ENCODE results near the gene EIF3D. TPM values are rescaled to one million over a fixed set of nuclear protein-coding genes. Genes with fewer than 3 reads are reported as not detected.

EIF3D gene
- total and polyA plus RNA-seq, 2 of the 8 experiments (the other 6 are each of a cell fraction or from before 2014, with no cell fraction given) = 195 to 408 TPM

DNA sequence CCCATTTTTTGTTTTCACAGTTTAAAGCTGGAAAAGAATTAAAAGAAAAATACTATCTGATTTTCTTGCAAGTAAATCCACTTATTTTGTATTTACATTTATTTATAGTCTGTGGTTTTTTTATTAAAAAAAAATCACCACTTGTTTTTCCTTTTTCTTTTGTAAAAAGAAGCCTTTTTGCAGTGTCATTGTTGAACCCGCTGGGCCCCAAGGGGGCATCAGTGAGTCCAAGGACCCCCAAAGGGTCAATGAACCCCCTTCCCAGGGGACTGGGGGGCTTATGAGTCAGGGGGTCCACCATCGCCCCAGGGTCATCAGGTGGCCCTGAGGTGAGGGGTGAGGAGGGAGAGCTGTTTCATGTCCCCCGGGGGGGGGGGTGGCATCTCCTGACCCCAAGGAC, 34.0 kb upstream of the EIF3D start:
- Histone ChIP-seq H2BK12ac (ENCODE audit: low read depth, low read length) (0 out of 2 replicates have a peak overlapping the region, but pooled peaks have one; percentile 50), H3K27ac (ENCODE audit: low read depth, low read length) (no peak overlapping the region), H3K27me3 (replicated peaks in 1 of 4; ENCODE audit: control insufficient read depth in 3 of 4, extremely low read depth in 1 of 4, insufficient read depth in 3 of 4, low read length in 3 of 4) (no peaks in the 10 kb centered on the region), H4K8ac (ENCODE audit: extremely low read depth, insufficient read depth, low read length) (peak overlapping the region; percentile 9; the same call in 1 of the 2 replicates), H3K9ac (replicated peaks in 1 of 4; ENCODE audit: extremely low read depth in 1 of 4, low read depth in 3 of 4, low read length in 3 of 4) (no peak overlapping the region), H2BK120ac (replicated peaks; ENCODE audit: low read depth, low read length) (no peak overlapping the region), H3K36me3 (ENCODE audit: control insufficient read depth in 2 of 4, insufficient read depth in 4 of 4, low read length in 3 of 4) (no peaks in the 10 kb centered on the region), H4K91ac (replicated peaks; ENCODE audit: insufficient read length, low read length) (no peak overlapping the region), H2AK5ac (ENCODE audit: low read depth, low read length) (no peak overlapping the region), H3K56ac (replicated peaks; ENCODE audit: insufficient read length, low read depth, low read length) (no peak overlapping the region), H4K5ac (ENCODE audit: insufficient read length, low read depth, low read length) (no peak overlapping the region), H3K4me2 (ENCODE audit: insufficient read depth in 1 of 2, low read depth in 2 of 2, low read length in 2 of 2) (peak overlapping the region in 1 of 2 experiments; percentile 60; a peak in 2 of 4 replicates), H3K79me1 (ENCODE audit: low read depth, low read length) (no peaks in the 10 kb centered on the region), H3K23ac (ENCODE audit: insufficient read length) (no peak overlapping the region), H3K18ac (ENCODE audit: extremely low read depth, low read length) (no peak overlapping the region; the same call in 1 of the 2 replicates), H2BK5ac (ENCODE audit: low read depth, low read length) (peak overlapping the region; percentile 83; the same call in 1 of the 2 replicates), H3K79me2 (ENCODE audit: control insufficient read depth in 1 of 2, insufficient read depth in 2 of 2, low read length in 2 of 2) (no peaks in the 10 kb centered on the region), H3K4me3 (ENCODE audit: extremely low read depth in 1 of 4, insufficient read depth in 2 of 4, low read depth in 3 of 4, low read length in 4 of 4) (no peak overlapping the region), H2AFZ (ENCODE audit: low read length) (no peak overlapping the region), H3K4me1 (replicated peaks in 1 of 4; ENCODE audit: control insufficient read depth in 3 of 4, insufficient read depth in 4 of 4, low read length in 3 of 4) (peaks cover 8 to 24% (median 23%) of the 10 kb centered on the region in 4 experiments), H4K20me1 (replicated peaks in 1 of 2; ENCODE audit: control insufficient read depth in 1 of 2, insufficient read depth in 2 of 2, low read length in 2 of 2) (no peaks in the 10 kb centered on the region), H3K9me3 (ENCODE audit: insufficient read depth in 2 of 2, low read depth in 1 of 2, low read length in 1 of 2) (no peaks in the 10 kb centered on the region), H2BK20ac (ENCODE audit: low read length) (0 out of 2 replicates have a peak overlapping the region, but pooled peaks have one; percentile 48), H3K23me2 (ENCODE audit: low read depth, low read length) (no peaks in the 10 kb centered on the region; the same call in 1 of the 2 replicates), H3K4ac (replicated peaks; ENCODE audit: insufficient read length, low read depth, low read length) (no peak overlapping the region), H2BK15ac (ENCODE audit: low read length) (no peak overlapping the region), H3K14ac (ENCODE audit: insufficient read length) (no peak overlapping the region)
- DNase-seq (ENCODE audit: low read depth in 1 of 2, low spot score in 2 of 2) = no peak
- FAIRE-seq = no peak
- WGBS, 2 experiments (ENCODE audit: extremely low coverage in 1 of 2, insufficient coverage in 1 of 2, insufficient read length in 1 of 2, insufficient replicate concordance in 2 of 2, low coverage in 1 of 2, low lambda C conversion rate in 2 of 2, missing lambda C conversion rate in 1 of 2) = 77% methylated on average over 2 of the region's 3 CpGs; no CpG with 5 or more reads in 1 of the 2 experiments
- ChIA-PET CTCF (ENCODE audit: partially characterized antibody) (interaction anchor here (0.6 to 1.9 kb wide), 12 partner anchors 16 to 293 kb away, joined by 3 to 7 read pairs (median 4); no protein-coding TSS in a partner anchor), POLR2A (ENCODE audit: partially characterized antibody) (no interaction called here)
- no peak for TF ChIP-seq HDAC2 (IDR thresholded peaks at IDR 0.05; ENCODE audit: borderline replicate concordance in 1 of 2, low read depth in 2 of 2, low read length in 2 of 2)
- TF ChIP-seq MAFK (IDR thresholded peaks at IDR 0.05; ENCODE audit: low read depth, low read length) = peak; percentile 74; the same call in 1 of the 2 replicates
- peak; percentile 67 for TF ChIP-seq BACH1 (IDR thresholded peaks at IDR 0.05; ENCODE audit: low read length)
- TF ChIP-seq SIX5 (IDR thresholded peaks at IDR 0.05; ENCODE audit: low read depth, low read length) = no peak
- no peak for TF ChIP-seq YY1 (IDR thresholded peaks at IDR 0.05; ENCODE audit: low read depth, low read length)
- no peak for TF ChIP-seq POLR2A (IDR thresholded peaks at IDR 0.05; ENCODE audit: control extremely low read depth in 1 of 2, low read depth in 2 of 2, low read length in 2 of 2)
- TF ChIP-seq, protein P1, sequence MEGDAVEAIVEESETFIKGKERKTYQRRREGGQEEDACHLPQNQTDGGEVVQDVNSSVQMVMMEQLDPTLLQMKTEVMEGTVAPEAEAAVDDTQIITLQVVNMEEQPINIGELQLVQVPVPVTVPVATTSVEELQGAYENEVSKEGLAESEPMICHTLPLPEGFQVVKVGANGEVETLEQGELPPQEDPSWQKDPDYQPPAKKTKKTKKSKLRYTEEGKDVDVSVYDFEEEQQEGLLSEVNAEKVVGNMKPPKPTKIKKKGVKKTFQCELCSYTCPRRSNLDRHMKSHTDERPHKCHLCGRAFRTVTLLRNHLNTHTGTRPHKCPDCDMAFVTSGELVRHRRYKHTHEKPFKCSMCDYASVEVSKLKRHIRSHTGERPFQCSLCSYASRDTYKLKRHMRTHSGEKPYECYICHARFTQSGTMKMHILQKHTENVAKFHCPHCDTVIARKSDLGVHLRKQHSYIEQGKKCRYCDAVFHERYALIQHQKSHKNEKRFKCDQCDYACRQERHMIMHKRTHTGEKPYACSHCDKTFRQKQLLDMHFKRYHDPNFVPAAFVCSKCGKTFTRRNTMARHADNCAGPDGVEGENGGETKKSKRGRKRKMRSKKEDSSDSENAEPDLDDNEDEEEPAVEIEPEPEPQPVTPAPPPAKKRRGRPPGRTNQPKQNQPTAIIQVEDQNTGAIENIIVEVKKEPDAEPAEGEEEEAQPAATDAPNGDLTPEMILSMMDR (IDR thresholded peaks at IDR 0.05; ENCODE audit: control extremely low read depth in 1 of 3, insufficient read depth in 1 of 3, low read depth in 1 of 3, low read length in 3 of 3) = peak in 2 of 3 experiments; percentile 19 to 20; a peak in 3 of 4 replicates
